HG03378 (cell line): ENCODE measurements around the gene NLGN4X.
"Not testable (repeated sequence)": the region's sequence is repeated elsewhere in the genome, so short reads cannot be mapped to it uniquely, and the experiment has no call there.

Source experiments
- ATAC-seq: cut with Tn5 transposase; IDR thresholded peaks from one replicate; pipeline ENCODE4 v1.9.1; 2021; ENCODE audit warnings: mild to moderate bottlenecking, moderate library complexity; ENCODE audit not compliant: unreplicated experiment

The NLGN4X gene

GRCh38 chrX:6015423-6015822 is 213.2 kb downstream of the NLGN4X start:
- ATAC-seq = no peak

- ATAC-seq = no peak
Measured at GRCh38 chrX:6012357-6012756, 216.3 kb downstream of the NLGN4X start.

GRCh38 chrX:6005856-6006255 is 222.8 kb downstream of the NLGN4X start:
- ATAC-seq = no peak

GRCh38 chrX:6004529-6004928 is 224.1 kb downstream of the NLGN4X start:
- no peak for ATAC-seq

GRCh38 chrX:6002056-6002455 is 226.6 kb downstream of the NLGN4X start:
- no peak for ATAC-seq

- ATAC-seq = no peak
Measured at GRCh38 chrX:5998901-5999300, 229.8 kb downstream of the NLGN4X start.

GRCh38 chrX:5998456-5998855 is 230.2 kb downstream of the NLGN4X start:
- no peak for ATAC-seq

- ATAC-seq = no peak
Measured at GRCh38 chrX:5991393-5991792, 237.3 kb downstream of the NLGN4X start.

GRCh38 chrX:5979338-5979737 is 249.3 kb downstream of the NLGN4X start:
- no peak for ATAC-seq

- no peak for ATAC-seq
Measured at GRCh38 chrX:5976332-5976731, 252.3 kb downstream of the NLGN4X start.

- ATAC-seq = no peak
Measured at GRCh38 chrX:5971300-5971699, 257.4 kb downstream of the NLGN4X start.

GRCh38 chrX:5965406-5965805 is 263.3 kb downstream of the NLGN4X start:
- ATAC-seq = no peak

- no peak for ATAC-seq
Measured at GRCh38 chrX:5959286-5959685, 269.4 kb downstream of the NLGN4X start.

GRCh38 chrX:5958523-5958922 is 270.1 kb downstream of the NLGN4X start:
- no peak for ATAC-seq

- ATAC-seq = no peak
Measured at GRCh38 chrX:5957506-5957905, 271.2 kb downstream of the NLGN4X start.

- no peak for ATAC-seq
Measured at GRCh38 chrX:5936438-5936837, 292.2 kb downstream of the NLGN4X start.

- no peak for ATAC-seq
Measured at GRCh38 chrX:5928224-5928623, 300.4 kb downstream of the NLGN4X start.

- ATAC-seq = no peak
Measured at GRCh38 chrX:5916945-5917344, 311.7 kb downstream of the NLGN4X start.

GRCh38 chrX:5915783-5916182 is 312.9 kb downstream of the NLGN4X start:
- no peak for ATAC-seq

- no peak for ATAC-seq
Measured at GRCh38 chrX:5907207-5907606, 321.5 kb downstream of the NLGN4X start.

GRCh38 chrX:5903586-5904190 is 325.0 kb downstream of the NLGN4X start:
- ATAC-seq = not testable (repeated sequence)

- ATAC-seq = no peak
Measured at GRCh38 chrX:5898463-5898862, 330.2 kb downstream of the NLGN4X start.

GRCh38 chrX:5891378-5891777 is 337.3 kb downstream of the NLGN4X start:
- no peak for ATAC-seq
